ENCODE results near the gene TMEM222.
A peak's percentile ranks its signal among the peaks of the same experiment; 100 is the strongest.

TMEM222 gene

GRCh38 chr1:27367160-27367650, 45.2 kb downstream of the TMEM222 start:
- H3K4me3 ChIP-seq (ENCODE audit: low read depth, low read length), result no peak overlapping the region
- DNase-seq (ENCODE audit: low read depth), result no peak
- TF ChIP-seq, protein P1, sequence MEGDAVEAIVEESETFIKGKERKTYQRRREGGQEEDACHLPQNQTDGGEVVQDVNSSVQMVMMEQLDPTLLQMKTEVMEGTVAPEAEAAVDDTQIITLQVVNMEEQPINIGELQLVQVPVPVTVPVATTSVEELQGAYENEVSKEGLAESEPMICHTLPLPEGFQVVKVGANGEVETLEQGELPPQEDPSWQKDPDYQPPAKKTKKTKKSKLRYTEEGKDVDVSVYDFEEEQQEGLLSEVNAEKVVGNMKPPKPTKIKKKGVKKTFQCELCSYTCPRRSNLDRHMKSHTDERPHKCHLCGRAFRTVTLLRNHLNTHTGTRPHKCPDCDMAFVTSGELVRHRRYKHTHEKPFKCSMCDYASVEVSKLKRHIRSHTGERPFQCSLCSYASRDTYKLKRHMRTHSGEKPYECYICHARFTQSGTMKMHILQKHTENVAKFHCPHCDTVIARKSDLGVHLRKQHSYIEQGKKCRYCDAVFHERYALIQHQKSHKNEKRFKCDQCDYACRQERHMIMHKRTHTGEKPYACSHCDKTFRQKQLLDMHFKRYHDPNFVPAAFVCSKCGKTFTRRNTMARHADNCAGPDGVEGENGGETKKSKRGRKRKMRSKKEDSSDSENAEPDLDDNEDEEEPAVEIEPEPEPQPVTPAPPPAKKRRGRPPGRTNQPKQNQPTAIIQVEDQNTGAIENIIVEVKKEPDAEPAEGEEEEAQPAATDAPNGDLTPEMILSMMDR (IDR thresholded peaks at IDR 0.05; ENCODE audit: insufficient read depth, low read depth, low read length, missing control alignments), result no peak

GRCh38 chr1:27368869-27369582, 47.1 kb downstream of the TMEM222 start:
- TF ChIP-seq, protein P1 (IDR thresholded peaks at IDR 0.05; ENCODE audit: insufficient read depth, low read depth, low read length, missing control alignments), result no peak
- DNase-seq (ENCODE audit: low read depth), result no peak
- no peak overlapping the region for H3K4me3 ChIP-seq (ENCODE audit: low read depth, low read length)

DNA sequence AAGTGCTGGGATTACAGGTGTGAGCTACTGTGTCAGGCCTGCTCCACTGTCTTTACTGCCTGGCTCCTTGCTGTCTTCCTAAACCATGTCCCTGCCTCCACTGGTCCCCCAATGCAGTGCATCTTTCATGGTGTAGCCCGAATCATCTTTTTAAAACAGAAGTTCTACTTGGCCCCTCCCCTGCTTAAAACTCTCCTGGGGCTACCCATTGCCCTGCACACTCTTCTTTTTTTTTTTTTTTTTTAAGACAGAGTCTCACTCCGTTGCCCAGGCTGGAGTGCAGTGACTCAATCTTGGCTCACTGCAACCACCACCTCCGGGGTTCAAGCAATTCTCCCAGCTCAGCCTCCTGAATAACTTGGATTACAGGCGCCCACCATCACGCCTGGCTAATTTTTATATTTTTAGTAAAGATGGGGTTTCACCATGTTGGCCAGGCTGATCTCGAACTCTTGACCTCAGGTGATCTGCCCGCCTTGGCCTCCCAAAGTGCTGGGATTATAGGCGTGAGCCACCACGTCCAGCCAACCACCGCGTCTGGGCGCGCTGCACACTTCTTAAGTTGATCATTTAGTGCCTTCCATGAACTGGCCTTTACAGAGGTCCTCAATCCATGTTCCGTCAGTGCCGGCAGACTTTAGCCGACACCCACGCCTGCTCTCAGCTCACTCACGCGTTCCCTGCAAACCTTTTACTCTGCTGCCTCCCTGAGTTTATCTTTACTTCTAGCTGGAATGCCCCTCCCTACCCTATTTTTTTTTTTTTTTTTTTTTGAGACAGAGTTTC, 50.3 kb downstream of the TMEM222 start:
- no peak for DNase-seq (ENCODE audit: low read depth)
- TF ChIP-seq, protein P1 (IDR thresholded peaks at IDR 0.05; ENCODE audit: insufficient read depth, low read depth, low read length, missing control alignments), result no peak
- no peak overlapping the region for H3K4me3 ChIP-seq (ENCODE audit: low read depth, low read length)

DNA sequence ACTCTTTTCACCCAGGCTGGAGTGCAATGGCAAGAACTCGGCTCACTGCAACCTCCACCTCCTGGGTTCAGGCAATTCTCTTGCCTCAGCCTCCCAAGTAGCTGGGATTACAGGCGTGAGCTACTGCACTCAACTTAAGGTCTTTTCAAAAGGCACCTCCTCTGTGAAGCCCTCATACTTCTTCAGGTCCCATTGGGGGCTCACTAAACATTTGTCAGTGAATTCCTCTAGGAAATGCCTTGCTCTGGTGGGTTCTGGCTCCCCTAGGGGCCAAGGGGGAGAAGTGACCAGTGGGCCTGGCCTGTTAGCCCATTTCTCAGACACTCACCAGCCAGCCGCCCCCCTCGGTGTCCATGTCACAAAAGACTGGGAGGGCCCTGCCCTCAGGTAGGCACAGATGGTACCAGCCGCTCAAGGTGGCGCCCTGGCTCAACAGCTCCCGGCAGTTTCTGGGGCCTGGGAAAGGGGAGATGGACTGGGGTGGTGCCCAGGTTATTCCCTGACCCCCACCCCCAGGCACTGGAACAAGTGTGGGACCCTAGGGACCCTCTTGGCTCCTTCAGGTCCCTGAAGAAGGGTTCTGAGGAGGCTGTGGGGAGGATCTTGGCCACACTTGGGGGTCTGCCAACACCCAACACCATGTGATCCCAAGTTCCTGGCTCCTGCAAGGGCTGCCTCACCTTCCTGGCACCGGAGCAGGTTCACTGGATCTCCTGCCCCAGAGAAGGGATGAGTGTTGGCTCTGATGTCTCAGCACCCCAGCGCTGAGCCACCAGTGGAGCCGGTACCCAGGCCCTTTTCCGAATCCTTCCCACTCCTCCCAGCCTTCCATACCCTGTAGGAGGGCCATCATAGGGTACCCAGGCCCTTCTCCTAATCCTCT, 51.1 kb downstream of the TMEM222 start:
- TF ChIP-seq, protein P1 (IDR thresholded peaks at IDR 0.05; ENCODE audit: insufficient read depth, low read depth, low read length, missing control alignments), result peak; percentile 20
- H3K4me3 ChIP-seq (ENCODE audit: low read depth, low read length), result no peak overlapping the region
- DNase-seq (ENCODE audit: low read depth), result no peak

DNA sequence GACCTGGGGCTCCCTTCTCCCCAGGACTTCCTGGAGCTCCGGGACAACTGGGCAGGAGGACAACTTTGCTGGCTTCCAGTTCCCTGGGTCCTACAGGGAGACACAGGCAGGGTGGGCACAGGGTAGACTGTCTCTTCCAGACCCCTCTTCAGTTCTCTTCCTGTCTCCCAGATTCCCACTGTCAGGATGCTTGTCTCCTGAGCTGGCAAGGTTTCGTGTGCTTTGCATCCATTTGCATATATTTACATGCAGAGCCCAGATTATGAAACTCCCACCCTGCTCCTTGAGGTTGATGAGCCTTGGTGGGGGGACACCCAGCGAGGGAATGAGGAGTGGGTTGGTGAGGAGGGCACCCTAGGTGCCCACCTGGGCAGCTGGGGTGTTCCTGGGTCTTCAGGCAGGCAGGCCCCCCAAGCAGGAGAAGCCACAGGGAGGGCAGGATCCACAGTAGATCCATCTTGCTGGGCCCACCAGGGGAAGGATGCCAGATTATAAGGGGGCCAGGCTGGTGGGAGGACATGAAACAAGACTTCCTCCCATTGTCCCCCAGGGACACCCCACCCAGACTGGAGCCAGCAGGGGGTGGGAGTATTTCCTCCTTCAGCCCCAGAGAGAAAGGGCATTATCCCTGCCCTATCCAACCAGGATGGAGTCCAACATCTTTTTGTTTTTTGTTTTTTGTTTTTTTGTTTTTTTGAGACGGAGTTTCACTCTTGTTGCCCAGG, 52.6 kb downstream of the TMEM222 start, which contains the start of gene FCN3:
FCN3 (minus strand) TSS at position 463 of the 725 bp plus-strand sequence; CDS start at position 457, 6 bp downstream.
- no peak for DNase-seq (ENCODE audit: low read depth)
- H3K4me3 ChIP-seq (ENCODE audit: low read depth, low read length), result no peak within 1 kb of the TSS
- TF ChIP-seq, protein P1 (IDR thresholded peaks at IDR 0.05; ENCODE audit: insufficient read depth, low read depth, low read length, missing control alignments), result no peak

Measured in GM12865 (cell line).